ENCODE measurements around the gene MYB.

The MYB gene

DNA sequence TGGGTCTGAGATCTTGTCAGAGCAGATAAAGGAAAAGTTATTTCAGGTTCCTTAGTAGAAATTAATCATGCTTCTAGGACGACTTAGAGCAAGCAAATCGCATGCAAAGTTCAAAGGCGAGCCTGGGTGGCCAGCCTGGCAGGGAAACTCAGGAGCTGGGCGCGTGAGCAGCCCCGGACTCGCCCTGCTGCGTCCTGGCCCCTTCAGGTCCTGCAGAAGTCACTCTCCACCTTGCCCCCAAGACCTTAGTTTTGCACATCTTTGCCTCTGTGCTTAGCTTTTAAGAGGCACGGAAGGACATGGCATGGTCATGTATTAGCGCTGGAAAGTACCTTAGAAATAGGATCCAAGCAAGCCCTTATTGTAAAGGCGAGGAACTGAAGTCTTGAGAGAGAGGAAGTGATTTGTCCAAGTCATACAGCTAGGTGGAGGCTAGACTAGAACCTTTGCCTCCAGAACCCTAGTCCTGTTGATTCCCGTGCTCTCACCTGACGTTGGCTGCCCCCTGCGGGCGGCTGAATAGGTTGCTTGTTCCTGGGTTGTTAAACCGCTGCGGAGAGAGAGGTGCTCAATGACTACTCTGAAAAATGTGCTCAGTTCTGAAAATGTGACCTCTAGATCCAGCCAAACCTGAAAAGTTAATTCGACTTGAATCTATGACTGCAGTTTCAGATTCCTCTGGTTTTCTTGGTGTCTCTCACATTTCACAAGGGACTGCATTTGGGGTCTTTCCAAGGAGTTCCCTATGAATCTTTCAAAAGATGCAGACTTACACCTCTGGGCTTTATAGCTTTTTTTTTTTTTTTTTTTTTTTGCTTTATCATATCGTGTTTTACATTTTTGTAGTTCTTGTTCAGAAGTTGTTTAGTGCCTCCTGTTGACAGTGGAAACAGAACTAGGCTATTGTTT, 2.7 kb downstream of the MYB start:
- Histone ChIP-seq H3K9me3 (no peaks in the 10 kb centered on the region), H3K4me3 (ENCODE audit: low read depth in 1 of 2, low read length in 1 of 2) (peak overlapping the region; percentile 64 to 65), H3K27ac (peak overlapping the region; percentile 65), H3K4me1 (ENCODE audit: control insufficient read depth in 1 of 2, insufficient read depth in 1 of 2, low read depth in 1 of 2, low read length in 1 of 2) (peaks cover 45 to 55% of the 10 kb centered on the region in 2 experiments), H3K36me3 (no peaks in the 10 kb centered on the region), H3K27me3 (no peaks in the 10 kb centered on the region)
- TF ChIP-seq, protein P1, sequence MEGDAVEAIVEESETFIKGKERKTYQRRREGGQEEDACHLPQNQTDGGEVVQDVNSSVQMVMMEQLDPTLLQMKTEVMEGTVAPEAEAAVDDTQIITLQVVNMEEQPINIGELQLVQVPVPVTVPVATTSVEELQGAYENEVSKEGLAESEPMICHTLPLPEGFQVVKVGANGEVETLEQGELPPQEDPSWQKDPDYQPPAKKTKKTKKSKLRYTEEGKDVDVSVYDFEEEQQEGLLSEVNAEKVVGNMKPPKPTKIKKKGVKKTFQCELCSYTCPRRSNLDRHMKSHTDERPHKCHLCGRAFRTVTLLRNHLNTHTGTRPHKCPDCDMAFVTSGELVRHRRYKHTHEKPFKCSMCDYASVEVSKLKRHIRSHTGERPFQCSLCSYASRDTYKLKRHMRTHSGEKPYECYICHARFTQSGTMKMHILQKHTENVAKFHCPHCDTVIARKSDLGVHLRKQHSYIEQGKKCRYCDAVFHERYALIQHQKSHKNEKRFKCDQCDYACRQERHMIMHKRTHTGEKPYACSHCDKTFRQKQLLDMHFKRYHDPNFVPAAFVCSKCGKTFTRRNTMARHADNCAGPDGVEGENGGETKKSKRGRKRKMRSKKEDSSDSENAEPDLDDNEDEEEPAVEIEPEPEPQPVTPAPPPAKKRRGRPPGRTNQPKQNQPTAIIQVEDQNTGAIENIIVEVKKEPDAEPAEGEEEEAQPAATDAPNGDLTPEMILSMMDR (IDR thresholded peaks at IDR 0.05) = peak; percentile 47

DNA sequence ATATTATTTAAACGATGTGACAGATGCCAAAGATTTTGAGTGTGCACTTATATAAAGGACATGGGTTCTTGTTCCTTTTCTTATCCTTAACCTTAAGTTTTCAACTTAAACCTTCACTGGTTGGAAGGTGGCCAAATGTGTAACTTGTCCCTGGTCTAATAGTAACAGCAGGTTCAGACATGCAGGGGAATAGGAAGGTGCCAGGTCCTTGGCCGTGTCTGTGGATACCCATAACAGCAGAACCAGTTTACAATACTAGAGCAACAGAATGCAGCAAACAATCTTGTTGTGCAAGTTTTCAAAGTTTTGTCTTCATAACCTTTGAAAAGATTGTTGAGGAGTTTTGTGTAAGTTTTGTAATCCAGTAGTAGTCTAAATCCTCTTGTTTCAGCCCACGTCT, 4.4 kb downstream of the MYB start:
- Histone ChIP-seq H3K27ac (peak overlapping the region; percentile 20), H3K9me3 (no peaks in the 10 kb centered on the region), H3K27me3 (no peaks in the 10 kb centered on the region), H3K4me1 (ENCODE audit: control insufficient read depth in 1 of 2, insufficient read depth in 1 of 2, low read depth in 1 of 2, low read length in 1 of 2) (peaks cover 60 to 71% of the 10 kb centered on the region in 2 experiments), H3K4me3 (ENCODE audit: low read depth in 1 of 2, low read length in 1 of 2) (no peak overlapping the region), H3K36me3 (no peaks in the 10 kb centered on the region)
- TF ChIP-seq, protein P1 (IDR thresholded peaks at IDR 0.05) = no peak

DNA sequence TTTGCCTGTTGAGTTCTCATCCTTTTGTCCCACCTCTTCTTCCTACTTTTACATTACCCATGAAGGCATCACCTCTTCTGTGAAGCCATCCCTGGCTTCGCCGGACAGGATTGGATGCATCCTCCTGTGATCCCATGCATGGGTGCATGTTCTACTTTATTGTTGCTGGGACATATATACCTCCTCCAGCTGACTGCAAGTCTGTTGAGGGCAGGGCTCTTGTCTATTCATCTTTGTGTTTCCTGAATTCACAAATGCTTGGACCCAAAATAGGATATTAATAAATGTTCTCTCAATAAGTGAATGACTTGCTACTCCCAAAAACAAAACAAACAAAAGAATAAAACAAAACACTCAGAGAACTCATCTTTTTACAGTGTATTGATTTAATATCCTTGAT, 5.1 kb downstream of the MYB start:
- TF ChIP-seq, protein P1 (IDR thresholded peaks at IDR 0.05) = no peak
- H3K9me3 ChIP-seq = no peaks in the 10 kb centered on the region
- H3K27me3 ChIP-seq = no peaks in the 10 kb centered on the region
- no peak overlapping the region for H3K27ac ChIP-seq
- no peaks in the 10 kb centered on the region for H3K36me3 ChIP-seq
- H3K4me3 ChIP-seq (ENCODE audit: low read depth in 1 of 2, low read length in 1 of 2) = no peak overlapping the region
- peaks cover 65 to 77% of the 10 kb centered on the region in 2 experiments for H3K4me1 ChIP-seq (ENCODE audit: control insufficient read depth in 1 of 2, insufficient read depth in 1 of 2, low read depth in 1 of 2, low read length in 1 of 2)

GRCh38 chr6:135187372-135187771, 6.3 kb downstream of the MYB start:
- TF ChIP-seq, protein P1 (IDR thresholded peaks at IDR 0.05) = no peak
- H3K9me3 ChIP-seq = no peaks in the 10 kb centered on the region
- no peaks in the 10 kb centered on the region for H3K27me3 ChIP-seq
- peak overlapping the region; percentile 20 for H3K27ac ChIP-seq
- H3K36me3 ChIP-seq = no peaks in the 10 kb centered on the region
- H3K4me3 ChIP-seq (ENCODE audit: low read depth in 1 of 2, low read length in 1 of 2) = no peak overlapping the region
- peaks cover 68 to 78% of the 10 kb centered on the region in 2 experiments for H3K4me1 ChIP-seq (ENCODE audit: control insufficient read depth in 1 of 2, insufficient read depth in 1 of 2, low read depth in 1 of 2, low read length in 1 of 2)

DNA sequence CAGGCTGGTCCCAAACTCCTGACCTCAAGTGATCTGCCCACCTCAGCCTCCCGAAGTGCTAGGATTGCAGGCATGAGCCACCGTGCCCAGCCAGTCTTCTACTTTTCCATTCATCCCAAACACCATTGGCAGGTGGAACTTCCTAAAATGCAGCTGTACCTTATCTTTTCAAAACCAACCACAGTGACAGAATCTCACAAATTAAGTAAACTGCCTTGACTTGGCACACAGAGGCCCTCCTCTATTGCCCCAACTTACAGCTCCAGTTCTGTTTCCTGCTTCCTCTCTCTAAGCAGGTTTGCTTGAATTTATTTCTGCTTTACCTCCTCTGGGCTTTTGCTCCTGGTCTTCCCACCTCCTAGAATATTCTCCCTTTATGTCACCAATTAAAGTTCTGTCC, 7.6 kb downstream of the MYB start:
- Histone ChIP-seq H3K9me3 (no peaks in the 10 kb centered on the region), H3K27me3 (no peaks in the 10 kb centered on the region), H3K4me3 (ENCODE audit: low read depth in 1 of 2, low read length in 1 of 2) (no peak overlapping the region), H3K36me3 (no peaks in the 10 kb centered on the region), H3K4me1 (ENCODE audit: control insufficient read depth in 1 of 2, insufficient read depth in 1 of 2, low read depth in 1 of 2, low read length in 1 of 2) (peaks cover 80% of the 10 kb centered on the region in 2 experiments), H3K27ac (peak overlapping the region; percentile 79)
- TF ChIP-seq, protein P1 (IDR thresholded peaks at IDR 0.05) = no peak
